T-helper 9 cell (primary cell): ENCODE measurements around the gene ILRUN.
"Not testable (repeated sequence)": the region's sequence is repeated elsewhere in the genome, so short reads cannot be mapped to it uniquely, and the experiment has no call there.

Experiments used
- DNase-seq: peaks from one replicate; pipeline ENCODE4 v3.0.0-alpha.2; 2020

The ILRUN gene

GRCh38 chr6:34663371-34663770 is 33.2 kb downstream of the ILRUN start:
- no peak for DNase-seq

- DNase-seq, result no peak
Measured at GRCh38 chr6:34661357-34661756, 35.2 kb downstream of the ILRUN start.

- DNase-seq, result no peak
Measured at GRCh38 chr6:34658605-34659265, 37.8 kb downstream of the ILRUN start.

- not testable (repeated sequence) for DNase-seq
Measured at GRCh38 chr6:34657979-34658480, 38.5 kb downstream of the ILRUN start.

GRCh38 chr6:34657307-34657978 is 39.1 kb downstream of the ILRUN start:
- no peak for DNase-seq

- no peak for DNase-seq
Measured at GRCh38 chr6:34657037-34657306, 39.6 kb downstream of the ILRUN start.

GRCh38 chr6:34656378-34657036 is 40.1 kb downstream of the ILRUN start:
- DNase-seq, result peak; percentile 8

- not testable (repeated sequence) for DNase-seq
Measured at GRCh38 chr6:34655876-34656377, 40.6 kb downstream of the ILRUN start.

- no peak for DNase-seq
Measured at GRCh38 chr6:34654061-34654710, 42.4 kb downstream of the ILRUN start.

- no peak for DNase-seq
Measured at GRCh38 chr6:34652263-34652662, 44.3 kb downstream of the ILRUN start.

- DNase-seq, result no peak
Measured at GRCh38 chr6:34650823-34651222, 45.7 kb downstream of the ILRUN start.

GRCh38 chr6:34650232-34650631 is 46.3 kb downstream of the ILRUN start:
- not testable (repeated sequence) for DNase-seq

GRCh38 chr6:34648806-34649205 is 47.8 kb downstream of the ILRUN start:
- DNase-seq, result no peak
